Measurements from ENCODE around the gene PLPP3.

PLPP3 gene

DNA sequence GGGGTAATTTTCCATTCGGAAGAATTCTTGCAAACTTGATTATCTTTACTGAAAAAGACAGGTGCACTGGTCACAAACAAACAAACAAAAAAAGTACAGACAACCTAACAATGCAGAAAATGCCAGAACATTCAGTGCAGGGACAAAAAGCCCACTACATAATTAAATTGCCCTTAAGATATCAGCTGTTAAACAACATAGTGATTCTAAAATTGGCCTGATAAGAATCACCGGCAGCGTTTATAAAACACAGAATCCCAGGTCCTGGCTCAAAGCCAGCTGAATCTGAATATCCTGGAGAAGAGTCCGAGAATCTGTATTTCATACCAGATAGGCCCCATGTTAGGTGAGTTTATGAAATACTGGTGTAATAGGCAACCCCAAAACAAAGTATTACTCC, 6.1 kb downstream of the PLPP3 start (continued):
- TF ChIP-seq, protein P1, sequence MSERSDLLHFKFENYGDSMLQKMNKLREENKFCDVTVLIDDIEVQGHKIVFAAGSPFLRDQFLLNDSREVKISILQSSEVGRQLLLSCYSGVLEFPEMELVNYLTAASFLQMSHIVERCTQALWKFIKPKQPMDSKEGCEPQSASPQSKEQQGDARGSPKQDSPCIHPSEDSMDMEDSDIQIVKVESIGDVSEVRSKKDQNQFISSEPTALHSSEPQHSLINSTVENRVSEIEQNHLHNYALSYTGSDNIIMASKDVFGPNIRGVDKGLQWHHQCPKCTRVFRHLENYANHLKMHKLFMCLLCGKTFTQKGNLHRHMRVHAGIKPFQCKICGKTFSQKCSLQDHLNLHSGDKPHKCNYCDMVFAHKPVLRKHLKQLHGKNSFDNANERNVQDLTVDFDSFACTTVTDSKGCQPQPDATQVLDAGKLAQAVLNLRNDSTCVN (tag by site-specific recombination; optimal IDR thresholded peaks at IDR 0.05): no peak
- TF ChIP-seq SP2 (tag by site-specific recombination; IDR thresholded peaks at IDR 0.05): no peak
- TF ChIP-seq ZNF654 (tag by site-specific recombination; IDR thresholded peaks at IDR 0.05; ENCODE audit: low read depth): no peak
- no peak for TF ChIP-seq BCL11B (tag by site-specific recombination; IDR thresholded peaks at IDR 0.05; ENCODE audit: low read depth)
- TF ChIP-seq ZNF791 (tag by site-specific recombination; IDR thresholded peaks at IDR 0.05): no peak

DNA sequence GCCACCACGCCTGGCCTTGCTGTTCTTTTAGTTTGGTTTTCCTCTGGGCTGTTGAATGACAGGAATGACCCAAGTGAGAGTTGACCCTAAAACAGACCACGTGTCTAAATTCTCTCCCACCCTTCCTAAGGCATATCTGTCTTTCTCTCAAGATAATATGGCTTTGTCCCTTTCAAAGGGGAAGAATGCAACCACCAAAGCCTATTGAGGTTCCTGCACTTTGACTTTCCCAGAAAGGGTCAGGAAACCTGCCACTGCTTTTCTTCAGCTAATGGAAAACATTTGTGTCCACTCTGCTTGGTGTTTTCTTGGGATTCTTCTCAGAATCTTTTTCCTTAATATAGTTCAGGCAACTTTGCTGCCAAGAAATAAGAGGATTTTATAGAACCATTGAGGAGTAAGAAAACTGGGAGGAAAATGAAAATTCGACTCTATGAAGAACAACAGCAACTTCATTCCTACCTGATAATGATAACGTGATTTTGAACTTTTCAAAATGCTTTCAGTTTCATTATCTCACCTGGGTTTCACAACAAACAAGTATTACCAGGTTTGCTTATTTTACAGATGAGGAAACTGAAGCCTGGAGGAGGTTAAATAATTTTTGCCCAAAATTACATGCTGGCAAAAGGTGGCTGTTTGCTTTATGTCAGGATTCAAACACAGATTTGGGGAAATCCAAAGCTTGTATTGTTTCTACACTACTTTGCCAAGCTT, 6.9 kb downstream of the PLPP3 start:
- H3K4me3 ChIP-seq (ENCODE audit: low read depth, low read length): no peak overlapping the region
- no peaks in the 10 kb centered on the region for H3K36me3 ChIP-seq (ENCODE audit: control insufficient read depth in 2 of 2, insufficient read depth in 1 of 2, low read length in 2 of 2)
- H3K9me3 ChIP-seq (ENCODE audit: control insufficient read depth, insufficient read depth, low read depth, low read length): no peaks in the 10 kb centered on the region
- H3K4me1 ChIP-seq (ENCODE audit: control insufficient read depth, insufficient read depth, low read length): peaks cover 43% of the 10 kb centered on the region
- ChIA-PET POLR2A (no interaction called here), CTCF (interaction anchor here (0.6 kb wide), 1 partner anchor 28 kb away, joined by 4 read pairs; no protein-coding TSS in a partner anchor)
- TF ChIP-seq, protein P2, sequence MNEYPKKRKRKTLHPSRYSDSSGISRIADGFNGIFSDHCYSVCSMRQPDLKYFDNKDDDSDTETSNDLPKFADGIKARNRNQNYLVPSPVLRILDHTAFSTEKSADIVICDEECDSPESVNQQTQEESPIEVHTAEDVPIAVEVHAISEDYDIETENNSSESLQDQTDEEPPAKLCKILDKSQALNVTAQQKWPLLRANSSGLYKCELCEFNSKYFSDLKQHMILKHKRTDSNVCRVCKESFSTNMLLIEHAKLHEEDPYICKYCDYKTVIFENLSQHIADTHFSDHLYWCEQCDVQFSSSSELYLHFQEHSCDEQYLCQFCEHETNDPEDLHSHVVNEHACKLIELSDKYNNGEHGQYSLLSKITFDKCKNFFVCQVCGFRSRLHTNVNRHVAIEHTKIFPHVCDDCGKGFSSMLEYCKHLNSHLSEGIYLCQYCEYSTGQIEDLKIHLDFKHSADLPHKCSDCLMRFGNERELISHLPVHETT (tag by site-specific recombination; IDR thresholded peaks at IDR 0.05): no peak
- TF ChIP-seq, protein P3, sequence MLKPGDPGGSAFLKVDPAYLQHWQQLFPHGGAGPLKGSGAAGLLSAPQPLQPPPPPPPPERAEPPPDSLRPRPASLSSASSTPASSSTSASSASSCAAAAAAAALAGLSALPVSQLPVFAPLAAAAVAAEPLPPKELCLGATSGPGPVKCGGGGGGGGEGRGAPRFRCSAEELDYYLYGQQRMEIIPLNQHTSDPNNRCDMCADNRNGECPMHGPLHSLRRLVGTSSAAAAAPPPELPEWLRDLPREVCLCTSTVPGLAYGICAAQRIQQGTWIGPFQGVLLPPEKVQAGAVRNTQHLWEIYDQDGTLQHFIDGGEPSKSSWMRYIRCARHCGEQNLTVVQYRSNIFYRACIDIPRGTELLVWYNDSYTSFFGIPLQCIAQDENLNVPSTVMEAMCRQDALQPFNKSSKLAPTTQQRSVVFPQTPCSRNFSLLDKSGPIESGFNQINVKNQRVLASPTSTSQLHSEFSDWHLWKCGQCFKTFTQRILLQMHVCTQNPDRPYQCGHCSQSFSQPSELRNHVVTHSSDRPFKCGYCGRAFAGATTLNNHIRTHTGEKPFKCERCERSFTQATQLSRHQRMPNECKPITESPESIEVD (tag by site-specific recombination; IDR thresholded peaks at IDR 0.05): peak; percentile 38; the same call in 1 of the 2 replicates
- TF ChIP-seq ZNF426 (tag by site-specific recombination; IDR thresholded peaks at IDR 0.05): no peak
- no peak overlapping the region; the same call in 1 of the 2 replicates for H3K27ac ChIP-seq (ENCODE audit: extremely low read depth, low read depth, low read length)

DNA sequence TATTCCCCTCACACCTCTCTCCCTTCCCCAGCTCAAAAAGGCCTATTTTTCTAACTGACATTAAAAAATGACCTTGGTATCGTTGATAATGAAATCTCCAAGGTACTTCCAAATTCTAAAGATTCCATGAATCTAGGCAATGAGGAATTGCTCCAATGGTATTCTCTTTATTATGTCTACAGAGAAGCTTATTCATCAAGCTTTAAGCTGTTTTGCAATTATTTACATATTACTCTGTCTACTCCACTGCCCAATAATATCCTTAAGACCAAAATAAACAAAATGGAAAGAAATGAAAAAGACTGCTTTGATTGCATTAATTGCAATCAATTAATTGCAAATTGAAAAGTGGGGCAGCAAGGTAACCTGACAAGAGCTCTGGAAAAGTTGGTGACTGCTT, 7.9 kb downstream of the PLPP3 start:
- H3K4me3 ChIP-seq (ENCODE audit: low read depth, low read length): no peak overlapping the region

DNA sequence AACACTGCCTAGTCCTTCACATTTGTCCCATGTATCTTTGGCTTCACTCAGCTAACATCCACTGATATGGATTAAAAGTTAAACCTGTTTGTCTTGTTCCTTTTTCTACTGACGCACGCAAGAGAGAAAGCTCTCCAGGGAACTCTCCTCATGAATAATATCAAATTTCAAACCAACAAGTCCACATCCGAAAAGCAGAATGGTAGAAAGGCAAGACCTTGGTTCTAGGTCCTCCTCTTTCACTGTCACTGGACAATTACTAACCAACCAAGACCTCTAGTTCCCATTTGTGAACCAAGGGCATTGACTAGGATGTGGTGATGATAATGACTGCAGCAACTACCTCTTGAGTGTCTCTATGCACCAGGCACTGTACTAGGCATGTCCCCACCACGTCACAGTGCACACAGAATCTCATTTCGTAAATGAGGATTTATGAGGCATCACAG, 8.4 kb downstream of the PLPP3 start:
- no peaks in the 10 kb centered on the region for H3K9me3 ChIP-seq (ENCODE audit: control insufficient read depth, insufficient read depth, low read depth, low read length)
- CTCF ChIA-PET: interaction anchor here (0.6 to 1.2 kb wide), 2 partner anchors 14 to 148 kb away, joined by 3 read pairs; no protein-coding TSS in a partner anchor
- no peak overlapping the region for H3K4me3 ChIP-seq (ENCODE audit: low read depth, low read length)
- H3K27ac ChIP-seq (ENCODE audit: extremely low read depth, low read depth, low read length): peak overlapping the region; percentile 29
- POLR2A ChIA-PET: no interaction called here
- H3K36me3 ChIP-seq (ENCODE audit: control insufficient read depth in 2 of 2, insufficient read depth in 1 of 2, low read length in 2 of 2): no peaks in the 10 kb centered on the region
- H3K4me1 ChIP-seq (ENCODE audit: control insufficient read depth, insufficient read depth, low read length): peaks cover 40% of the 10 kb centered on the region
- TF ChIP-seq ZBTB17 (tag by site-specific recombination; IDR thresholded peaks at IDR 0.05) (peak; percentile 79), ZNF561 (tag by site-specific recombination; IDR thresholded peaks at IDR 0.05; ENCODE audit: borderline replicate concordance) (peak; percentile 32; the same call in 1 of the 2 replicates), ZNF24 (tag by site-specific recombination; IDR thresholded peaks at IDR 0.05) (0 out of 2 replicates have a peak, but pooled peaks have one; percentile 32), ZNF629 (tag by site-specific recombination; IDR thresholded peaks at IDR 0.05) (peak; percentile 97), ZNF121 (tag by site-specific recombination; IDR thresholded peaks at IDR 0.05) (no peak)
- TF ChIP-seq, protein P1 (tag by site-specific recombination; optimal IDR thresholded peaks at IDR 0.05): no peak
- TF ChIP-seq, protein P4, sequence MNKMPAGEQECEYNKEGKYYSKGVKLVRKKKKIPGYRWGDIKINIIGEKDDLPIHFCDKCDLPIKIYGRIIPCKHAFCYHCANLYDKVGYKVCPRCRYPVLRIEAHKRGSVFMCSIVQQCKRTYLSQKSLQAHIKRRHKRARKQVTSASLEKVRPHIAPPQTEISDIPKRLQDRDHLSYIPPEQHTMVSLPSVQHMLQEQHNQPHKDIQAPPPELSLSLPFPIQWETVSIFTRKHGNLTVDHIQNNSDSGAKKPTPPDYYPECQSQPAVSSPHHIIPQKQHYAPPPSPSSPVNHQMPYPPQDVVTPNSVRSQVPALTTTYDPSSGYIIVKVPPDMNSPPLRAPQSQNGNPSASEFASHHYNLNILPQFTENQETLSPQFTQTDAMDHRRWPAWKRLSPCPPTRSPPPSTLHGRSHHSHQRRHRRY (tag by site-specific recombination; IDR thresholded peaks at IDR 0.05): no peak
- TF ChIP-seq, protein P5, sequence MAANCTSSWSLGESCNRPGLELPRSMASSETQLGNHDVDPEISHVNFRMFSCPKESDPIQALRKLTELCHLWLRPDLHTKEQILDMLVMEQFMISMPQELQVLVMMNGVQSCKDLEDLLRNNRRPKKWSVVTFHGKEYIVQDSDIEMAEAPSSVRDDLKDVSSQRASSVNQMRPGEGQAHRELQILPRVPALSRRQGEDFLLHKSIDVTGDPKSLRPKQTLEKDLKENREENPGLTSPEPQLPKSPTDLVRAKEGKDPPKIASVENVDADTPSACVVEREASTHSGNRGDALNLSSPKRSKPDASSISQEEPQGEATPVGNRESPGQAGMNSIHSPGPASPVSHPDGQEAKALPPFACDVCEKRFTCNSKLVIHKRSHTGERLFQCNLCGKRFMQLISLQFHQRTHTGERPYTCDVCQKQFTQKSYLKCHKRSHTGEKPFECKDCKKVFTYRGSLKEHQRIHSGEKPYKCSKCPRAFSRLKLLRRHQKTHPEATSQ (tag by site-specific recombination; IDR thresholded peaks at IDR 0.05): peak; percentile 75; the same call in 1 of the 2 replicates

More for the DNA sequence above, 7.9 kb downstream of the PLPP3 start:
- Histone ChIP-seq H3K36me3 (ENCODE audit: control insufficient read depth in 2 of 2, insufficient read depth in 1 of 2, low read length in 2 of 2) (no peaks in the 10 kb centered on the region), H3K4me1 (ENCODE audit: control insufficient read depth, insufficient read depth, low read length) (peaks cover 41% of the 10 kb centered on the region), H3K9me3 (ENCODE audit: control insufficient read depth, insufficient read depth, low read depth, low read length) (no peaks in the 10 kb centered on the region), H3K27ac (ENCODE audit: extremely low read depth, low read depth, low read length) (no peak overlapping the region)
- ChIA-PET CTCF (interaction anchor here (0.6 to 1.2 kb wide), 2 partner anchors 13 to 148 kb away, joined by 3 read pairs; no protein-coding TSS in a partner anchor), POLR2A (no interaction called here)
- TF ChIP-seq, protein P6, sequence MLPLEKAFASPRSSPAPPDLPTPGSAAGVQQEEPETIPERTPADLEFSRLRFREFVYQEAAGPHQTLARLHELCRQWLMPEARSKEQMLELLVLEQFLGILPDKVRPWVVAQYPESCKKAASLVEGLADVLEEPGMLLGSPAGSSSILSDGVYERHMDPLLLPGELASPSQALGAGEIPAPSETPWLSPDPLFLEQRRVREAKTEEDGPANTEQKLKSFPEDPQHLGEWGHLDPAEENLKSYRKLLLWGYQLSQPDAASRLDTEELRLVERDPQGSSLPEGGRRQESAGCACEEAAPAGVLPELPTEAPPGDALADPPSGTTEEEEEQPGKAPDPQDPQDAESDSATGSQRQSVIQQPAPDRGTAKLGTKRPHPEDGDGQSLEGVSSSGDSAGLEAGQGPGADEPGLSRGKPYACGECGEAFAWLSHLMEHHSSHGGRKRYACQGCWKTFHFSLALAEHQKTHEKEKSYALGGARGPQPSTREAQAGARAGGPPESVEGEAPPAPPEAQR (tag by site-specific recombination; IDR thresholded peaks at IDR 0.05): no peak
- no peak for TF ChIP-seq SETDB1 (IDR thresholded peaks at IDR 0.05; ENCODE audit: insufficient read length, low read length)

All from HEK293 (cell line).